ENCODE measurements around the gene FOXP3.
"Not testable (repeated sequence)": the region's sequence is repeated elsewhere in the genome, so short reads cannot be mapped to it uniquely, and the experiment has no call there.

FOXP3 gene, protein sequence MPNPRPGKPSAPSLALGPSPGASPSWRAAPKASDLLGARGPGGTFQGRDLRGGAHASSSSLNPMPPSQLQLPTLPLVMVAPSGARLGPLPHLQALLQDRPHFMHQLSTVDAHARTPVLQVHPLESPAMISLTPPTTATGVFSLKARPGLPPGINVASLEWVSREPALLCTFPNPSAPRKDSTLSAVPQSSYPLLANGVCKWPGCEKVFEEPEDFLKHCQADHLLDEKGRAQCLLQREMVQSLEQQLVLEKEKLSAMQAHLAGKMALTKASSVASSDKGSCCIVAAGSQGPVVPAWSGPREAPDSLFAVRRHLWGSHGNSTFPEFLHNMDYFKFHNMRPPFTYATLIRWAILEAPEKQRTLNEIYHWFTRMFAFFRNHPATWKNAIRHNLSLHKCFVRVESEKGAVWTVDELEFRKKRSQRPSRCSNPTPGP

DNA sequence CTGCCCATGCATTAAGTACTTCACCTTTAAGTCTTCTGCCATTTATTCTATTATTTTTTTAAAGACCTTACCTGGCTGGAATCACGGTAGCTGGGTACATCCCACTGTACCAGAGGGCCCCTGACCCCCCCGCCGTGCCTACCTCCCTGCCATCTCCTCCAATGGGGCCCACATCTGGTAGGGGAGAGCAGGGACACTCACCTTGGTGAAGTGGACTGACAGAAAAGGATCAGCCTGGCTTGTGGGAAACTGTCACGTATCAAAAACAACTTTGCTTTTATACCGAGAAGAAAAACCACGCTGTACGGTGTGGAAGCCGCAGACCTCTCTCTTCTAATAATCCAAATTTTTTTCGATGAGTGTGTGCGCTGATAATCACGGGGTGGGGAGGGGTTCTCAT is at the start of gene FOXP3:
Gene FOXP3 (minus strand): TSS at position 251 of the 400 bp plus-strand sequence. CDS start 6,205 bp downstream, outside the sequence.
- DNase-seq: peak; percentile 29

DNA sequence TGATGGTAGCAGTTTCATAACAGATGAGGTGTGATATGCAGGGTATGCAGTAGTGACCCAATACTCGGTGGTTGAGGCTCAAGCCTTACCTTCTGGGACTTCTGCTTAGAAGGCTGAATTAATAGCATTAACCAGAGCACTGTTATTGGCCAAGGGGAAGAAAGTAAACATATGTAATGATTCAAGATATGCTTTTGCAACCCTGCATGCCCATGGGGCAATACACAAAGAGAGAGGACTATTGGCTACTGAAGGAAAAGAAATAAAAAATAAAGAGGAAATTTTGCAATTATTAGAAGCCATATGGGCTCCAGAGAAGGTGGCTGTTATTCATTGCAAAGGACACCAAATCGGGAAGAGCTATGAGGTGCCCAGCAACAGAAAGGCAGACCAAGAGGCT is 47.7 kb upstream of the FOXP3 start:
- DNase-seq: no peak

DNA sequence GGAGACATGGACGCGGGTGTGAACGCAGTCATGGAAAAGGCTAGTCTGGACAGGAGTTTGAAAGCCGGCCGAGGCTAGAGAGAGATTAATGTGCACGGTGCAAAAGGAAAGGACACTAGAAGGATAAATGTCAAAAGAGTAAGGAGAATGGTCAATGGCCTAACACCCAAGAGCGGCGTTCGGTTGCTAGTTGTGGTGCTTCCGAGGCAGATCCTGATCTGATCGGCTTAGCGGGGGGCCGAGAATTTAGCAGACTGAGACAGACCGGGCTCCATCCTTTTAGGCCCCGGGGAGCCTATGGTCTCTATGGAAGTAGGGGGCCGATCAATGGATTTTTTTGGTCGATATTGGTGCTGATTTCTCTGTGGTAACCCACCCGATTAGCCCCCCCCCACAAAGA is 45.9 kb upstream of the FOXP3 start:
- no peak for DNase-seq

DNA sequence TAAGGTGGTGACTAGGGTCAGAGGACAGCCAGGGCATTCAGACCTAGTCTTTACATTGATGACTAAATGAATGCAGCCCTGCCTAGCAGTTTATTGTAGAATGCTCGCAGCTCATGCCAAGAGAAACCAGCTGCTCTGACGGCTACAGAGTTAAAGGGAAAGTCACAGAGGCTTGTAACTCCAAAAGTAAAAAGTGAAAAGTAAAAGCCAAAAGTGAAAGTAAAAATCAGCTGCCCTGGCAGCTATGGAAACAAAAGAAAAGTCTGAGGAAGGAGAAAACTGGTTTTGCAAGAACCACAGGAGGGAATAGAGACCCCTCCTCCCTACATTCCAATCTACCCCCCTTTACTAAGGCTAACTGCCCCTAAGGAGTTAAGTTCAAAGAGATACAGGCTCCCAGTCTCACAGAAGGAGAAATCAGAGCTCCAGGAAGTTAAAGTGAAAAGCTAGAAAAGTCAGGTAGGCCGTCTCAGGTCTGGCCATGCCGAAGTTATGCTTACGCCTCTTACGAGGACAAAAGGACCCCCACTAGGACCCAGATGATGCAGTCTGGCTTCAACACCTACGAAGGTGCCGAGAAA is 45.0 kb upstream of the FOXP3 start:
- DNase-seq: peak; percentile 26

DNA sequence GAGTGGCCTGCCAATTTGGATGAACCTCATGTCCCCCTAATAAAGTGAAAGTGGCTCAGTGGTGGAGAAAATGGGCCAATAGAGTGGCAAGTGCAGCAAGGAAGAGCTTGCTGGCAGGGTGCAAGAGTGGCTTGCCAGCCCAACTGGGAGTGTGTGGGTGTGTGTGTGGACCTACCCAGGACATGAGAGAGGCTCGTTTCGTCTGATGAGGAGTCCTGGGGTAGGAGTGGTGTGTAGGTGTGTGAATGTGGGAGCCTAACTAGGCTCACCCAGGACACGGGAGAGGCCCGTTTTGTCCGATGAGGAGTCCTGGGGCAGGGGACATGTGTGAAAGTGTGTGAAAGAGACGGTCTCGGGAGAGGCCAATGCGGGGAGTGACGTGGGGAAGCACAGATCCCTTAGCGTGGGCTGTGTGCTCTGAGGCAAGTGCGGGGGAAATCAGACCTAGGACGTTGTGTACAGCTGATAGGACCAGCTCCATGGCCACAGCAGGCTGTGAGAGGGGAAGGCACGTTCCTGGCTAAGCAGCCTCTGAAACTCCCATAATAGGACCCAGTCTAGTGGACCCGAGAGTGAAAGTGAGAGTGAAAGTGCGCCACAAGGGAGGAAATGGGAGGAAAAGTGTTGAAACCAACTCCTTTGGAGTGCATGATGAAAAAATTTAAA is 44.2 kb upstream of the FOXP3 start:
- peak; percentile 51 for DNase-seq

DNA sequence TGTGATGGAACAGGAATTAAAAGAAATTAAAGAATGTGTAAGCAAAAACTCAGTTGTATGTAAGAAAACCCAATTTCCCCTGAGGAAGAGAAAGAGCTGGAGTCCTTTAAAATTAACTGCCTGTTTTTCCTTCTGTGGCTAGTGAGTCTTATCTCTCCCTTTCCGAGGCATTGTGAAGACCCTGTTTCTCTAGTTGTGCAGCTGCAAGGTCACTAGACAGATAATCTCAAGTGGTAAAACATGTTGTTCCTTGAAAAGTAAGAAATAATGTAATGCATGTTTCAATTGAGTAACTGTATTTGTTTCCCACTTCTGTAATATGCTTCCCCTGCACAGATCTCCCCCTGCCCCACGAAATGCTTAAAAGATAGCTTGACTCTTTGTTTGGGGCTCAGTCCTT is 43.3 kb upstream of the FOXP3 start:
- not testable (repeated sequence) for DNase-seq

DNA sequence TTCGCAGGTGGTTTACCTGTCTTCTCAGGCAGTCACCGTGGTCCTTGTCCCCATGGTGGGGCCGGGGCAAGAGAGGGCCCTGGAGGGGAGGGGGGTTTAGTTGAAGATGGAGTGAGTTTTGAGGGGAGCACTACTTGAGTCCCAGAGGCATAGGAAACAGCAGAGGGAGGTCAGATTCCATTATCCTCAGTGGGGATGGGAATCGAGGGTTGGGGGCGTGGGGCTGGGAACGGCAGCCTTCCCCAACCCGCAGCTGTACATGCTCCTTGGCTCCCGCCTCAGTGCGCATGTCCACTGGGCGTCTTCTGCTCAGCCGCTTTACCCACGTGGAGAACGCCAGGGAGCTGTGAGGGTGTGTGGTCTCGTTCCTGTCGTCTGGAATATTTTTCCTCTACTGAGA is 38.8 kb upstream of the FOXP3 start, which contains the start of gene GAGE10:
Gene GAGE10 (plus strand): TSS at position 301 of the 400 bp plus-strand sequence. CDS start 1,214 bp downstream, outside the sequence.
- DNase-seq: no peak

DNA sequence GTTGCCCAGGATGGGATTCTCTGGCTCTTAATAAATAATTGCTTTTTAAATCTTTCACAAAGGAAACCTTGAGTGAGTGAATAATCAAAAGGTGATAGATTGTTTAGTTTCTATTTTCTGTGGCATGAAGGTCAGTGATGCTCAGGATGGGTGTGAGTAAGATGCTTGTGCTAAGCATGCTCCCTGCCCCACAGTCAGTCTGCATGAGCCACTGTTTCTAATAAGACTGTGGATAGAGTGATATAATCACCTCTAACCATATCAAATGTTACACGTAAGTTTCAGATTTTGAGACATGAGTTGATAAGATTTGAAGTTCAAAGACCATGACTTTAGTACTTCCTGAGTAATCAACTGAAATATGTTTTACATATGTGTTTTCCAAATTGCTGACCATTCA is 36.2 kb upstream of the FOXP3 start:
- no peak for DNase-seq

DNA sequence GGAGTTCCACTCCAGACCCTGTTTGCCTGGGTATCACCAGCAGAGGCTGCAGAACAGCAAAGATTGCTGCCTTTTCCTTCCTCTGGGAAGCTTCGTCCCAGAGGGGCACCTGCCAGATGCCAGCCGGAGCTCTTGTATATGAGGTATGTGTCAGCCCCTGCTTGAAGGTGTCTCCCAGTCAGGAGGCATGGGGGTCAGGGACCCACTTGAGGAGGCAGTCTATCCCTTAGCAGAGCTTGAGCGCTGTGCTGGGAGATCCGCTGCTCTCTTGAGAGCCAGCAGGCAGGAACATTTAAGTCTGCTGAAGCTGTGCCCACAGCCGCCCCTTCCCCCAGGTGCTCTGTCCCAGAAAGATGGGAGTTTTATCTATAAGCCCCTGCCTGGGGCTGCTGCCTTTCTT is 34.8 kb upstream of the FOXP3 start:
- DNase-seq: not testable (repeated sequence)

DNA sequence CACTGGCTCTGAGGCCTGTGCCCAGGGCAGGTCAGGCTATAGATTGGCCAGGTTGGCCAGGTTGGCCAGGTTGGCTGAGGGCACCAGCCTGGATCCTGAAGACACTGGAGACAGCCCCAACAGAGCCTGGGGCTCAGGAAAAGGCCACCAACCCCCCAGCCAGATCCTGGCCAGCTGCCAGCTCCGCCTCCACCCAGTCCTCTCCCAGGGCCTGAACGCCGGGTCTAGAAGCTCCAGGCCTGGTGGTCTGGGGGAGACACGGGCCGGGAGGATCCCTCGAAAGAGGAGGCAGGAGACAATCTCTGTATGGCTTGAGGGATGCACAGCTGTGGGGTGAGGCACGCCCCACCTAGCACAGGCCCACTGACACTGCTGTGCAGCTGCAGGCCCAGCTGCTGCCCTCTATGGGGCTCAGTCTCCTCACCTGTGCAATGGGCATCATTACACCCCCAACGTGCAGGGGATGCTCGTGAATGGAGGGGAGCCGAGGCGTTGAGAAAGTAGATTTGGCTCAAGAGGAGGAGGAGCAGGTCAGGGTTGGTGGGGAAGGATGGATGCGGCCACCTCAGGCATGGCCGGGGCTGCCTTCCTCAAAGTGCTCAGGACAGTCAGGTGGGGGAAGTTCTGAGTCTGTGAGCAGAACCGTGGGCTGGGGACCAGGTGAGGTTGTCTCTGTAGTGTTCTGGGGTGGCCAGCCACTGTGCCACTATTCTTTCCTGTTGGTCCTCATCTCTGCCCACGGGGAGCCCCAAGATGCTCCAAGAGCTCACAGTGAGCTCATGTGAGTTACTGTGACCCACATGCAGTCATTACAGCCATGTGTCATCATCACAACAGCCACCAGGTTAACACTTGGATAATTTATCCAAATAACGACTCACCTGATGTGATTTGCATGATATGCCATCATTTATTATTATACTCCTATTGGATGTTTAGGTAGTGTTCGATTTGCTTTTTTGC is 28.2 kb upstream of the FOXP3 start:
- no peak for DNase-seq

DNA sequence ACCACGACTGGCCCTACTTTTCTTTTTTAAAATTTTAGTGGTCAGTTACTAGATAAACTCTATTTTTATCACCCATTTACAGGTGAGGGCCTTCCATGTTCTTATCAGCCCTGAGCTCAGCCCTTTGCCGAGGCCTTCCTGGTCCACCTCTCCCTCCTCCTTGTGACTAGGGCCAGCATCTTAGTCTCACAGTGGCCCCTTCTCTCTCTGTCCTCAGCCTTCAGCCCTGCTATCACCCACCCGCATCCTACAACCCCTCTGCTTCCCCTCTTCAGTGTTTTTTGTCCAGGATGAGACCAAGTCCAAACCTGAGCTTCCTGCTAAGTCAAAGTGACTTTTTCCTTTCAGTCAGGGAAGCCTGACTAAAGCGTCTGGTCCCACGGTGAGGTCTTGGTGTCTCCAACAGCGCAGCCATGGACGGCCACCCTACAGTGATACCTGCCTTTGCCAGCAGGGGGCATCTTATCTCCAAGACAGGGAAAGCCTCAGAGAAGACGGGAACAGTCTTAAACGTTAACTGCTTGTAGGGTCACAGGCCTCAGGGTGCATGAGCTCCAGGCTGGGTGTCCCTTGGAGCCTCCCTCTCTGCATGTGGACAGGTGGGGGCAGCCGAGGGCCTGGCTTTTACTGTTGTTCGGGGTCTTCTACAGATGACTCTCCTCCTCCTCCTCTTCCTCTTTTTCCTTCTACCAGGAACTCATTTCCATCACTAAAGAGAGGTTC is 27.3 kb upstream of the FOXP3 start:
- peak; percentile 80 for DNase-seq

DNA sequence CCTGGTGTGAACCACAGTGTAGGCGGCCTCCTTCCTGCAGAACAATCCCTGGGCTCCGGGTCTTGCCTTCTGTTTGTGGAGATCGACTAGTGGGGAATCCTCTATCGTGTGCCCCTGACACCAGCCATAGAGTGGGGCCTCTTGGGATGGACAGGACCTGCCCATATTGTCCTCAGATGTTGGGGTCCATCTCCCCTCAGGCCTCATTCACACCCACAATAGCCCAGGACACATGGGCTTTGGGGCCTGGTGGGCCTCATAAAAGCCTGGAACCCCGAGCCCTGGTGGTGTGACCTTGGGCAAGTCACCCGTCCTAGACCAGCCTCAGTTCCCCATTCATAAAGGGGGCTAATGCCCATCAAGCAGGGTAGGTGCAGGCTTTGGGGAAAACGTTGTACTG is 25.7 kb upstream of the FOXP3 start:
- DNase-seq: no peak

DNA sequence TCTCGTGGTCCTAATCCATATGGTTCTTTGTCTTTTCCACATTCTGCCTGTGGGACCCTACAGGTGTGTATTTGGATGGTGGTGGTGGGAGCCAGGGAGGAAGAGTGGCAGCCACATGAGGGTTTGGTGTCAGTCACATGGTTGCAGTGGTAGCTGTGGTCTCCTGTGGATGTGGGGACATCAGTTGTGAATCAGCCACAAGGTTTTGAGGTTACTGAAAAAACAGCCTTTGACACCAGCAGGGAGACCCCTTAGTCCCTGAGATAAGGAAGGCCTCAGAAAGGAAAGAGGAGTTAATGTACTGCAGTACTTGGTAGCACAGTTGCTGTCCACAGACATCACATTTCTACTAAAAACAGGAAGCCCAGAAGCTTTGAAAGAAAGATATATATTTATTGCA is 23.2 kb upstream of the FOXP3 start:
- DNase-seq: no peak

DNA sequence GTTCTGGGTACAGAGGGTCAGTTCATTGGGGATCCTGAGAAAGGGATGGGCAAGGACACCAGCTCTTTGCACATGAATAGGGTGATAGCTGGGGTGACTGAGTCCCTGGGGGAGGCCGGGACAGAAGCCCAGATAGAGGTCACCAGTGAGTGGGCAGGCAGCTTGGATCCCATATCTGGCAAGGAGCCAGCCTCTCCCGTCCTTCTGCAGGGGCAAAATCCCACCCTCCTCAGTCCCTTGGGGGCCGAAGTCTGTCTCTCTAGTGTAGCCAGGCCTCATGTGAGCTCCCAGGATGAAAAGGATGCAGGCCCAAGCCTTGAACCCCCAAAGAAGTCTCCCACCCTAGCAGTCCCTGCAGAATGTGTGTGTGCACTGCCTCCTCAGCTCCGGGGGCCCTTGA is 22.1 kb upstream of the FOXP3 start:
- no peak for DNase-seq

DNA sequence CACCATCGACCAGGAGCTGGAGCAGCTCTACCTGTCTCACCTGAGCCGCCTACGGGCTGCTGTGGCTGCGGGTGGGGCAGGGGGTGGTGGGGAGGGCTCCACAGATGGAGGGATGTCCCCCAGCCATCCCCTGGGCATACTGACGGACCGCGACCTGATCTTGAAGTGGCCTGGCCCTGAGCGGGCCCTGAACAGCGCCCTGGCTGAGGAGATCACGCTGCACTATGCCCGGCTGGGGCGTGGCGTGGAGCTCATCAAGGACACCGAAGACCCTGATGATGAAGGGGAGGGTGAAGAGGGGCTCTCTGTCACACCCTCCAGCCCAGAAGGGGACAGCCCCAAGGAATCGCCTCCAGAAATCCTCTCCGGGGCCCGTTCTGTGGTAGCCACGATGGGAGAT is 21.6 kb upstream of the FOXP3 start:
- DNase-seq: no peak

DNA sequence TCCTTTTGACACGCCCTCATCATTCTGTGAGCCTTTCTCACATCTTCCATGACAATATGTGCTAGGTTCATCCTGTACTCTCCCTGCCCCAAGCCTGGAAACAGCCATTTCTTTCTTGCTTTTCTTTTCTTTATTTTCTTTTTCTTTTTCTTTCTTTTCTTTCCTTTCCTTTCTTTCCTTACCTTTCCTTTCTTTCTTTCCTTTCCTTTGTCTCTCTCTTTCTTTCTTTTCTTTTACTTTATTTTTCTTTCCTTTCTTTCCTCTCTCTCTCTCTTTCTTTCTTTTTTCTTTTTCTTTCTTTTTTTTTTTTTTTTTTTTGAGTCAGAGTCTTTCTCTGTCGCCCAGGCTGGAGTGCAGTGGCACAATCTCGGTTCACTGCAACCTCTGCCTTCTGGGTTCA is 19.7 kb upstream of the FOXP3 start:
- DNase-seq: no peak

DNA sequence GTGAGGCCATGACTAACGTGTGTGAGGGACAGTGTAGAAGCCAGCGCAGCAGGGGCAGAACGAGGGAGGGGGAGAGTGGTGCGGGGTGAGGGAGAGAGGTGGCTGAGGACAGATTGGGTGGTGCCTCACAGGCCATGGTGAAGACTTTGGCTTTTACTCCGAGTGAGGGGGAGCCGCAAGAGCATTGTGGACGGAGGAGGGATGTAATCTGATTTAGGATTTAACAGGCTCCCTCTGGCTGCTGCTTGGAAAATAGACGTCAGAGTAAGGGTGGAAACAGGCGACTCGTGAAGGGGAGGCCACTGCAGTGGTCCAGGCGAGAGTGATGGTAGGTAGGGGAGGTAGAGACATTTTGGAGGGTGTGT is 18.1 kb upstream of the FOXP3 start:
- no peak for DNase-seq

DNA sequence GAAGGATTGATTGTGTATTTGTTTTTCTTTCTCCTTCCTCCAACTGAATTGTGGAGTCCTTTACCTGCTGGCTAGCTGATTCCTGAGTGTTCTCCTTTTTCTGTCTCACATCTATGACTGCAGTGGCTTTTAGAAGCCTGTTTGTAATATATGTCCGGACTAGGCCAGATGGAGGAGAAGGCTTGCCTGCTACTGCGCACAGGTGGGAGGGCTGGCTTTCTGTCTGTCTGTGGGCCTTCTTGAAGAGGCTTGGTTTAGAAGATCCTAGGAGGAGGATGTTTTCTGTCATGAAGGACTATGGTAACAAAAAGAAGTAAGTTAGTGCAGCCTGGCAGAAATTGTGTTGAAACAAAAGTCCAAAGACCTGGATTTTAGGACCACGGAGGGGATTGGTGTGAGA is 13.6 kb upstream of the FOXP3 start:
- DNase-seq: no peak

DNA sequence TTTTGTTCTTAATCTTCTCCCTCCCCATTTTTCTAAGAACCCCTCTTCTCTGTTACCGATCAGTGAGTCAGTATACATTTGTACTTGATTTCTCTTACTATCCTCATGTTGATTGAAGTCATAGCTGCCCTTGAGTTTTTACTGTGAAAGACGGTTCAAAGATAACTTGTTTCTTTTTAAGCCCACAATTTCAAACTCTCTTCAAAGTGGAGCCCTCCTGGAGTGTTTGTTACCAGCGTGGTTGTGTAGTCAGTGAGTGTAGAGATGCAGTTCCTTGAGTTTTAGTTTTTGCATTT is 13.0 kb upstream of the FOXP3 start:
- no peak for DNase-seq

DNA sequence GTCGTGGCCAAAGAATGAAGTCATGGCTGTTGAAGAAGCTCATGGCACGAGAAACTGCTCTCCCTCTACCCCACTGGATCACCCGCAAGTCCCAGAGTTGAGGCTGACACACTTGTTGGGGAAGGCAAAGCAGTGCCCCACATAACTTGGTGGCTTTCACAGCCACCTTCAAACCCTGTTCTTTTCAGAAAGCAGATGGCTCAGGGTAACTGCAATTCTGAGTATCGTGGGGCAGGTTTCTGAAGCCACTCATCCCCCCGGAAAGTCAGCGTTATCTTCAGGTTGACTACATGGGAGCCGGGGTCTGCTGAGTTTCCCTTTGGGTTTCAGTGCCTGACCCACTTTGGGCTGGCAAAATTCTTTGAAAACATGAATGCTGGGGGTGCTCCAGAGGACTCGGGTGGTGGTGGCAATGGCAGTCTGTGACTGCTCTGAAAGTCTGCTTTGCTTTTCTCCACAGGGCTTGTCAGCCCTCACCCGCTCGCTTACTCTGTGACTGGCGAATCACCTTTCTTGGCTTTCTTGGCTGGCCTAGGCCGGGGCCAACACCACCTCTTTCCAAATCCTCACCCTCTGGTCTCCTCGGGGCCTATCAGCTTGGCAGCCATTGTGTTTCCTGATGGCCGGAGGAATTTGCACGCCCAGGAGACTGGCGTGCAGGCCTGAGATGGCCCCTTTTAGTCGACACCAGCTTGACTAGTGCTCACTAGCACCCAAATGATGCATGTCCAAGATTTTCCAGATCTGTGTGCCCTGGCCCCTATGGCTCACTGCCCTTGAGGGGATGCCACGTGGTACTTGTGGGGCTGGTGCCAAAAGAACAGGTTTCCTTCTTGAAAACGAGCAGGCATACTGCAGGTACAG is 12.4 kb upstream of the FOXP3 start:
- DNase-seq: no peak

DNA sequence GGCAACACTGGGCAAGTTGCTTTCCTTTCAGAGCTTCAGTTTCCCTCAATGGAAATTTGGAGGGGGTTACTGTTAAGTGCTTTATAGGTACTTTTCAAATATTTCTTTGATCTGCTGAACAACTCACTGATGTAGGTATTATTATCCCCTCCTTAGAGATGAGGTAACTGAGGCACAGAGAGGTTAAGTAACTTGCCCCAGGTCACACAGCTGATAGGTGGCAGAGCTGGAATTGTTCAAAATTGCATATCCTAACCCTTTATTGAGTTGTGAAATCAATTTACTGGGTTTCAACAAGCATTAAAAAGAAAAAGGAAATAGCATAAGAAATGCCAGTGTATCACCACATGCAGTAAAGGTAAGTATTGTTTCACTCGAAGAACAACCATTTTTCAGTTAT is 11.7 kb upstream of the FOXP3 start:
- DNase-seq: no peak

Data from CD4-positive, alpha-beta T cell treated with Interleukin-6 for 4 hours (primary cell).